ENCODE measurements around the gene SURF1. TPM values are rescaled to one million over a fixed set of nuclear protein-coding genes. Genes with fewer than 3 reads are reported as not detected.

SURF1 gene
- total RNA-seq, 4 donors from 2014 or later = 50.4 to 86.4 (median 69.2) TPM

DNA sequence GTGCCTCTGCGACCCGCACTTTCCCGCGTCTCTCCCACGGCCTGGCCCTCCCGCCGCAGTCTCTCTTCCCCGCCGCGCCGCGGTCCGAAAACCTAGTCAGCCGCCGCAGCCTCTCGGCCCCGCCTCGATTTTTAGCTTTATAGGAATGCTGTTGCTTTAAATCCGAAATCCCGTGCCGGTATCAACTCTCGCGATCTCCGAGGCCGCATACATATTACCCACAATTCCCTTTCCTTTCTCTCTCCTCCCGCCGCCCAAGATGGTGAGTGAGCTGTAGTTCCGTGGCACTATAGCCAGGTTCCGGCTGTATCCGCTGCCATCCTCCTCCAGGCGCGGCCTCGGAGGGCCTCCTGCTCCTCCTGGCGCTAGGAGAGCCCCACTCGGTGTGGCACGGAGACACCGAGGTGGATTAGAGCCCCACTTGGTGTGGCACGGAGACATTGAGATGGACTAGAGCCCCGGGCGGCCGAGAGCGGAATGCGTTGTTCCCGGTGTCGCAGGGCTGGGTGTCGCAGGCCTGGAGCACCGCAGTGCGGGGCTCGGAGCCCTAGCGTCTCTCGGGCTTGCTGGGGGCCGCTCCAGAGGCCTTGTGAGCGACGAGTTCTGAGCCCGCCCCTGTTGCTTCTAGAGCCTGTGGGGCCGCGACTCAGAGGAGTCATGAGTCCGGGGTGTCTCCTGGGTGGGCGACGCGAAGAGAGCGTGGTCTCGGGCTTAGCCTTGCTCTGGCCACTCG, 8.1 kb downstream of the SURF1 start, which contains the start of the genes MED22 and RPL7A:
TSS of gene MED22 (minus strand) at position 147 of the 733 bp plus-strand sequence. CDS start 1,469 bp downstream, outside the sequence.
TSS of gene RPL7A (plus strand) at position 234 of the 733 bp plus-strand sequence. CDS start at position 260, 26 bp downstream.
- intact Hi-C loops (cut with DNase I) = no loop called here
- TF ChIP-seq, protein P1, sequence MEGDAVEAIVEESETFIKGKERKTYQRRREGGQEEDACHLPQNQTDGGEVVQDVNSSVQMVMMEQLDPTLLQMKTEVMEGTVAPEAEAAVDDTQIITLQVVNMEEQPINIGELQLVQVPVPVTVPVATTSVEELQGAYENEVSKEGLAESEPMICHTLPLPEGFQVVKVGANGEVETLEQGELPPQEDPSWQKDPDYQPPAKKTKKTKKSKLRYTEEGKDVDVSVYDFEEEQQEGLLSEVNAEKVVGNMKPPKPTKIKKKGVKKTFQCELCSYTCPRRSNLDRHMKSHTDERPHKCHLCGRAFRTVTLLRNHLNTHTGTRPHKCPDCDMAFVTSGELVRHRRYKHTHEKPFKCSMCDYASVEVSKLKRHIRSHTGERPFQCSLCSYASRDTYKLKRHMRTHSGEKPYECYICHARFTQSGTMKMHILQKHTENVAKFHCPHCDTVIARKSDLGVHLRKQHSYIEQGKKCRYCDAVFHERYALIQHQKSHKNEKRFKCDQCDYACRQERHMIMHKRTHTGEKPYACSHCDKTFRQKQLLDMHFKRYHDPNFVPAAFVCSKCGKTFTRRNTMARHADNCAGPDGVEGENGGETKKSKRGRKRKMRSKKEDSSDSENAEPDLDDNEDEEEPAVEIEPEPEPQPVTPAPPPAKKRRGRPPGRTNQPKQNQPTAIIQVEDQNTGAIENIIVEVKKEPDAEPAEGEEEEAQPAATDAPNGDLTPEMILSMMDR (IDR thresholded peaks at IDR 0.05) = peak in 2 of 3 experiments; percentile 4 to 27
- peak; percentile 89 for TF ChIP-seq POLR2A (IDR thresholded peaks at IDR 0.05; ENCODE audit: low read depth)
- no peak for TF ChIP-seq EP300 (IDR thresholded peaks at IDR 0.05)
- peak; percentile 95 to 98 for TF ChIP-seq POLR2AphosphoS5 (IDR thresholded peaks at IDR 0.05)
- peak; percentile 98 for DNase-seq (ENCODE audit: extremely low spot score)
- H3K4me1 ChIP-seq = peaks cover 25 to 45% (median 41%) of the 10 kb centered on the region in 4 donors
- H3K9me3 ChIP-seq = no peaks in the 10 kb centered on the region
- no peaks in the 10 kb centered on the region for H3K27me3 ChIP-seq
- peak within 1 kb of the TSS; percentile 93 to 99 (median 96) for H3K4me3 ChIP-seq
- 0% methylated on average over 34 of the region's 64 CpGs for WGBS
- peak within 1 kb of the TSS; percentile 90 to 96 (median 94) for H3K27ac ChIP-seq (replicated peaks in 1 of 4)
- peaks cover 47 to 77% (median 73%) of the 10 kb centered on the region in 4 donors for H3K36me3 ChIP-seq

DNA sequence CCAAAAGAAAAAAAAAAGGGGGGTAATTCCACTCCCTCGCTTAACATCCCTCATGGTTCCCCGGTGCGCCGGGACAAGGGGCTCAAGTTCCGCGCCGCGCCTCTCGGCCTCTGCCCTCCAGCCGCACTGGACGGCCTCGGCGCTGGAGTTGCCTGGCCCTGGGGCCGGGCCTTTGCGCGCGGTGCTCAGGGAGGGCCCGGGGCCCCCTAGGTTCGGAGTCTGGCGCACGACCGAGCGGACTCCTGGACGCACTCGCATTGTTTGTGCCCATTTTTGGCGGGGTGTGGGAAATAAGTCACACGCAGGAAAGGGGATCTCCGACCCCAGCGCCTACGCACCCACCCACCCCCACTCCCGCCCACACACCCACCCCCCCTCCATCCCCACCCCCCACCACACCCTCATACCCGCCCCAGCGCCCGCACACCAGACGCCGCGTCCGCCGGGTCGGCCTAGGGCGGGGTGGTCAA, 8.7 kb downstream of the SURF1 start:
- Histone ChIP-seq H3K9me3 (no peaks in the 10 kb centered on the region), H3K27me3 (no peaks in the 10 kb centered on the region), H3K4me1 (peaks cover 25 to 48% (median 41%) of the 10 kb centered on the region in 4 donors), H3K27ac (replicated peaks in 1 of 4) (peak overlapping the region; percentile 90 to 96 (median 94)), H3K4me3 (peak overlapping the region; percentile 93 to 99 (median 96)), H3K36me3 (peaks cover 52 to 77% (median 73%) of the 10 kb centered on the region in 4 donors)
- intact Hi-C loops (cut with DNase I) = no loop called here
- WGBS = 0% methylated on average over 13 of the region's 41 CpGs
- no peak for DNase-seq (ENCODE audit: extremely low spot score)
- TF ChIP-seq POLR2AphosphoS5 (IDR thresholded peaks at IDR 0.05) = no peak
- no peak for TF ChIP-seq EP300 (IDR thresholded peaks at IDR 0.05)
- no peak for TF ChIP-seq POLR2A (IDR thresholded peaks at IDR 0.05; ENCODE audit: low read depth)
- TF ChIP-seq, protein P1 (IDR thresholded peaks at IDR 0.05) = no peak

GRCh38 chr9:133346021-133346785, 10.1 kb downstream of the SURF1 start:
- DNase-seq (ENCODE audit: extremely low spot score) = no peak
- H3K27me3 ChIP-seq = no peaks in the 10 kb centered on the region
- 47% methylated on average over 14 of the region's 15 CpGs for WGBS
- no peak for TF ChIP-seq POLR2AphosphoS5 (IDR thresholded peaks at IDR 0.05)
- H3K36me3 ChIP-seq = peaks cover 47 to 77% (median 73%) of the 10 kb centered on the region in 4 donors
- H3K9me3 ChIP-seq = no peaks in the 10 kb centered on the region
- H3K4me1 ChIP-seq = peaks cover 25 to 55% (median 50%) of the 10 kb centered on the region in 4 donors
- peak overlapping the region; percentile 90 to 96 (median 94) for H3K27ac ChIP-seq (replicated peaks in 1 of 4)
- peak overlapping the region; percentile 93 to 99 (median 96) for H3K4me3 ChIP-seq
- intact Hi-C loops (cut with DNase I) = no loop called here

DNA sequence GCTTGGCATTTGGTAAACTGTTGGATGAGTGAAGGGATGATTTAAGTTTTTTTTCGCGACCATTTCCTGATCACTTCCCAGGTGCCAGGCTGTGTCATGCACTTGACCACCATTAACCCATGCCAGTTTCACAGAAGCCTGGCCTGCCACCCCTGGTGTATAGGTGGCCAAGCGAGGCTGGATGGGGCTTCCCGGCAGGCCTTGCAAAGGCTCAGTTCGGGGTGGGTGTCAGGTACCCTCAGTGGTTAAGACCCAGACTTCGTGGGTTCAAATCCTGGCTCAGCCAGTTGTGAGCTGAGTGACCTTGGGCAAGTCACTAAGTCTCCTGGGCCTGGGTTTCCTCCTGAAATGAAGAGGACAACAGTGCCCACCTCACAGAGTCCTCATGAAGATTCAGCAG, 10.7 kb downstream of the SURF1 start:
- Histone ChIP-seq H3K4me1 (peaks cover 25 to 55% (median 50%) of the 10 kb centered on the region in 4 donors), H3K4me3 (no peak overlapping the region), H3K9me3 (no peaks in the 10 kb centered on the region), H3K36me3 (peaks cover 45 to 77% (median 73%) of the 10 kb centered on the region in 4 donors), H3K27ac (replicated peaks in 1 of 4) (peak overlapping the region in 1 of 4 donors; percentile 90), H3K27me3 (no peaks in the 10 kb centered on the region)
- WGBS = 88% methylated on average over 6 of the region's 6 CpGs
- DNase-seq (ENCODE audit: extremely low spot score) = no peak
- TF ChIP-seq EP300 (IDR thresholded peaks at IDR 0.05) (no peak), POLR2A (IDR thresholded peaks at IDR 0.05; ENCODE audit: low read depth) (no peak), POLR2AphosphoS5 (IDR thresholded peaks at IDR 0.05) (no peak)
- TF ChIP-seq, protein P1 (IDR thresholded peaks at IDR 0.05) = no peak
- intact Hi-C loops (cut with DNase I) = no loop called here

Measured in esophagus muscularis mucosa (tissue), 4 donors.